A673 (cell line): Measurements from ENCODE around the gene TLNRD1. TPM values are rescaled to one million over a fixed set of nuclear protein-coding genes. Genes with fewer than 3 reads are reported as not detected.

ENCODE experiments used
- BruUV-seq: library from RNA; stranded (reverse); fragments of 400-500 nt; replicated peaks from 2 replicates; lab custom pipeline; 2021; lab: Mats Ljungman, UMichigan
- CTCF ChIA-PET: fragments of 300-600 bp; sonication (Branson Sonifier 250); formaldehyde crosslinking; loops from one replicate; lab custom pipeline; 2022; ENCODE audit warnings: antibody characterized with exemption; lab: Charles Lee
- POLR2A ChIA-PET: fragments of 300-600 bp; sonication (Branson Sonifier 250); formaldehyde crosslinking; loops from one replicate; lab custom pipeline; 2022; ENCODE audit warnings: antibody characterized with exemption; ENCODE audit not compliant: low non-redundant PET; lab: Charles Lee
- DNase-seq: peaks from one replicate; pipeline ENCODE4 v3.0.0-alpha.2; 2015; ENCODE audit warnings: low spot score
- H3K27ac ChIP-seq: fragments of 200-600 bp; sonication (generic); 2 replicates; pipeline ENCODE4 v1.5.1; 2016; ENCODE audit warnings: mixed run types, low read depth, mild to moderate bottlenecking, mixed read lengths, antibody characterized with exemption, low read length; ENCODE audit not compliant: poor library complexity, severe bottlenecking
- H3K27me3 ChIP-seq: fragments of 200-600 bp; sonication (generic); replicated peaks from 2 replicates; pipeline ENCODE4 v1.6.1; 2017; ENCODE audit warnings: mixed run types, low read depth, mild to moderate bottlenecking, mixed read lengths, antibody characterized with exemption, low read length; ENCODE audit not compliant: insufficient read depth, poor library complexity
- H3K36me3 ChIP-seq: fragments of 200-600 bp; sonication (generic); 2 replicates; pipeline ENCODE4 v1.6.1; 2016; ENCODE audit warnings: mixed run types, mild to moderate bottlenecking, mixed read lengths, antibody characterized with exemption, low read length; ENCODE audit not compliant: insufficient read depth, poor library complexity, severe bottlenecking
- H3K4me1 ChIP-seq: fragments of 200-600 bp; sonication (generic); 2 replicates; pipeline ENCODE4 v1.6.1; 2017; ENCODE audit warnings: mixed run types, mild to moderate bottlenecking, mixed read lengths, antibody characterized with exemption, low read length; ENCODE audit not compliant: insufficient read depth, poor library complexity, severe bottlenecking
- H3K4me3 ChIP-seq: fragments of 200-600 bp; sonication (generic); 2 replicates; pipeline ENCODE4 v1.5.1; 2016; ENCODE audit warnings: low read depth, mixed run types, mild to moderate bottlenecking, mixed read lengths, low read length; ENCODE audit not compliant: poor library complexity, severe bottlenecking
- H3K9me3 ChIP-seq: fragments of 200-600 bp; sonication (generic); 2 replicates; pipeline ENCODE4 v1.6.1; 2016; ENCODE audit warnings: mixed run types, low read depth, mild to moderate bottlenecking, mixed read lengths, antibody characterized with exemption, low read length; ENCODE audit not compliant: poor library complexity, severe bottlenecking
- CTCF ChIP-seq: fragments of 300-800, 200-600 bp; sonication (generic); conservative IDR thresholded peaks from 2 replicates; pipeline ENCODE4 v1.5.1; 2017; ENCODE audit warnings: low read depth, mild to moderate bottlenecking, antibody characterized with exemption, low read length, moderate library complexity, mixed read lengths
- EZH2 ChIP-seq: fragments of 200-600 bp; sonication (generic); IDR thresholded peaks from 2 replicates; pipeline ENCODE4 v1.6.1; 2017; ENCODE audit warnings: borderline replicate concordance, low read depth, mild to moderate bottlenecking, mixed read lengths, antibody characterized with exemption, low read length; ENCODE audit not compliant: poor library complexity, severe bottlenecking
- intact Hi-C: fragments of 100-400 bp; cut with micrococcal nuclease; formaldehyde crosslinking; loops from one replicate; pipeline ENCODE4 v1.10.0; 2022; ENCODE audit not compliant: unreplicated experiment
- total RNA-seq: library from RNA; stranded (reverse); gene quantifications from 2 replicates; pipeline ENCODE4 v1.2.3, GENCODE V29; 2021

Gene TLNRD1
- total RNA-seq, 1 experiment from 2014 or later: 21.8 TPM

GRCh38 chr15:81043281-81043934, 42.7 kb downstream of the TLNRD1 start:
- Histone ChIP-seq H3K4me3 (no peak overlapping the region), H3K36me3 (no peaks in the 10 kb centered on the region), H3K27ac (no peak overlapping the region), H3K4me1 (no peaks in the 10 kb centered on the region), H3K9me3 (no peaks in the 10 kb centered on the region), H3K27me3 (no peaks in the 10 kb centered on the region)
- CTCF ChIA-PET: no interaction called here
- TF ChIP-seq CTCF (no peak), EZH2 (no peak)
- no peak for DNase-seq
- POLR2A ChIA-PET: no interaction called here
- intact Hi-C loops: no loop called here
- no TSS peak for BruUV-seq

GRCh38 chr15:81043935-81044575, 43.3 kb downstream of the TLNRD1 start:
- Histone ChIP-seq H3K27me3 (no peaks in the 10 kb centered on the region), H3K27ac (no peak overlapping the region), H3K4me3 (no peak overlapping the region), H3K9me3 (no peaks in the 10 kb centered on the region), H3K36me3 (no peaks in the 10 kb centered on the region), H3K4me1 (no peaks in the 10 kb centered on the region)
- intact Hi-C loops: no loop called here
- TF ChIP-seq EZH2 (no peak), CTCF (no peak)
- BruUV-seq: no TSS peak
- no peak for DNase-seq
- POLR2A ChIA-PET: no interaction called here
- CTCF ChIA-PET: no interaction called here

- ChIA-PET CTCF (no interaction called here), POLR2A (no interaction called here)
- no TSS peak for BruUV-seq
- DNase-seq: no peak
- no peaks in the 10 kb centered on the region for H3K4me1 ChIP-seq
- no peaks in the 10 kb centered on the region for H3K36me3 ChIP-seq
- intact Hi-C loops: no loop called here
- H3K27me3 ChIP-seq: no peaks in the 10 kb centered on the region
- H3K4me3 ChIP-seq: no peak overlapping the region
- H3K27ac ChIP-seq: no peak overlapping the region
- H3K9me3 ChIP-seq: no peaks in the 10 kb centered on the region
- TF ChIP-seq CTCF: no peak
- no peak for TF ChIP-seq EZH2
Measured at GRCh38 chr15:81046290-81046689, 45.6 kb downstream of the TLNRD1 start.
